Epidermal melanocyte (primary cell): ENCODE data around the gene XYLT1.

Experiments used
- DNase-seq: peaks from one replicate; pipeline ENCODE4 v3.0.0; 2011; ENCODE audit warnings: low spot score; ENCODE audit not compliant: insufficient read length

Gene XYLT1

GRCh38 chr16:17206712-17207111, 264.0 kb downstream of the XYLT1 start:
- DNase-seq: no peak

GRCh38 chr16:17205279-17206211, 265.2 kb downstream of the XYLT1 start:
- DNase-seq: peak; percentile 36

GRCh38 chr16:17204644-17205043, 266.1 kb downstream of the XYLT1 start:
- no peak for DNase-seq

GRCh38 chr16:17204206-17204605, 266.6 kb downstream of the XYLT1 start:
- DNase-seq: no peak

- no peak for DNase-seq
Observed at GRCh38 chr16:17203424-17203823, 267.3 kb downstream of the XYLT1 start.

- no peak for DNase-seq
Observed at GRCh38 chr16:17199135-17199534, 271.6 kb downstream of the XYLT1 start.

GRCh38 chr16:17196526-17196925, 274.2 kb downstream of the XYLT1 start:
- DNase-seq: no peak

GRCh38 chr16:17194190-17194780, 276.5 kb downstream of the XYLT1 start:
- no peak for DNase-seq

- no peak for DNase-seq
Observed at GRCh38 chr16:17193566-17194100, 277.1 kb downstream of the XYLT1 start.

GRCh38 chr16:17184026-17184425, 286.7 kb downstream of the XYLT1 start:
- DNase-seq: no peak

- no peak for DNase-seq
Observed at GRCh38 chr16:17177959-17178905, 292.5 kb downstream of the XYLT1 start.

- DNase-seq: no peak
Observed at GRCh38 chr16:17177242-17177958, 293.4 kb downstream of the XYLT1 start.

- no peak for DNase-seq
Observed at GRCh38 chr16:17176199-17176598, 294.6 kb downstream of the XYLT1 start.

GRCh38 chr16:17173281-17173680, 297.5 kb downstream of the XYLT1 start:
- DNase-seq: no peak

- DNase-seq: no peak
Observed at GRCh38 chr16:17171250-17172143, 299.3 kb downstream of the XYLT1 start.

GRCh38 chr16:17170435-17170834, 300.3 kb downstream of the XYLT1 start:
- DNase-seq: no peak

- DNase-seq: no peak
Observed at GRCh38 chr16:17168181-17168580, 302.6 kb downstream of the XYLT1 start.

GRCh38 chr16:17166095-17166494, 304.7 kb downstream of the XYLT1 start:
- no peak for DNase-seq

GRCh38 chr16:17162560-17162959, 308.2 kb downstream of the XYLT1 start:
- DNase-seq: no peak
